GM18498 (cell line): Measurements from ENCODE around the gene DDX50.
"Not testable (repeated sequence)": the region's sequence is repeated elsewhere in the genome, so short reads cannot be mapped to it uniquely, and the experiment has no call there.

Experiments
- ATAC-seq: cut with Tn5 transposase; IDR thresholded peaks from one replicate; pipeline ENCODE4 v1.9.1; 2021; ENCODE audit warnings: mild to moderate bottlenecking, moderate library complexity; ENCODE audit not compliant: unreplicated experiment

The DDX50 gene, protein sequence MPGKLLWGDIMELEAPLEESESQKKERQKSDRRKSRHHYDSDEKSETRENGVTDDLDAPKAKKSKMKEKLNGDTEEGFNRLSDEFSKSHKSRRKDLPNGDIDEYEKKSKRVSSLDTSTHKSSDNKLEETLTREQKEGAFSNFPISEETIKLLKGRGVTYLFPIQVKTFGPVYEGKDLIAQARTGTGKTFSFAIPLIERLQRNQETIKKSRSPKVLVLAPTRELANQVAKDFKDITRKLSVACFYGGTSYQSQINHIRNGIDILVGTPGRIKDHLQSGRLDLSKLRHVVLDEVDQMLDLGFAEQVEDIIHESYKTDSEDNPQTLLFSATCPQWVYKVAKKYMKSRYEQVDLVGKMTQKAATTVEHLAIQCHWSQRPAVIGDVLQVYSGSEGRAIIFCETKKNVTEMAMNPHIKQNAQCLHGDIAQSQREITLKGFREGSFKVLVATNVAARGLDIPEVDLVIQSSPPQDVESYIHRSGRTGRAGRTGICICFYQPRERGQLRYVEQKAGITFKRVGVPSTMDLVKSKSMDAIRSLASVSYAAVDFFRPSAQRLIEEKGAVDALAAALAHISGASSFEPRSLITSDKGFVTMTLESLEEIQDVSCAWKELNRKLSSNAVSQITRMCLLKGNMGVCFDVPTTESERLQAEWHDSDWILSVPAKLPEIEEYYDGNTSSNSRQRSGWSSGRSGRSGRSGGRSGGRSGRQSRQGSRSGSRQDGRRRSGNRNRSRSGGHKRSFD

GRCh38 chr10:68901105-68901927, at the start of gene DDX50:
Gene DDX50, plus strand, starts transcription at chr10:68901315. Its CDS starts 70 bp downstream, at chr10:68901385.
- peak; percentile 98 for ATAC-seq

GRCh38 chr10:68856352-68856751, 44.8 kb upstream of the DDX50 start:
- ATAC-seq: no peak

- ATAC-seq: no peak
Measured at GRCh38 chr10:68857005-68857404, 44.1 kb upstream of the DDX50 start.

DNA sequence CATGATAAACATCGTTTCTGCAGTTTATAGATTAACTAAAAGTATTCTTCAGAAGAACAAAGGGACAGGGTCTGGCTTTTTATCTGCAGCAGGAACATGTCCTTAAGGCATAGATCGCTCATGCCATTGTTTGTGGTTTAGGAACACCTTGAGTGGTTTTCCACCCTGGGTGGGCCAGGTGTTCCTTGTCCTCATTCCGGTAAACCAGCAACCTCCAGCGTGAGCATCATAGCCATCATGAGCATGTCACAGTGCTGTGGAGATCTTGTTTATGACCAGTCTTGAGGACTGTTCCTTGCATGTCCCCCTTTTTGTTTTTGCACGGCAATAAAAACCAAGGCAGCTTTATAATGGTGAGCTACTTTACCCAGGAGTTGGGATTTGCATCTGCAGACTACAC, 39.9 kb upstream of the DDX50 start:
- no peak for ATAC-seq

DNA sequence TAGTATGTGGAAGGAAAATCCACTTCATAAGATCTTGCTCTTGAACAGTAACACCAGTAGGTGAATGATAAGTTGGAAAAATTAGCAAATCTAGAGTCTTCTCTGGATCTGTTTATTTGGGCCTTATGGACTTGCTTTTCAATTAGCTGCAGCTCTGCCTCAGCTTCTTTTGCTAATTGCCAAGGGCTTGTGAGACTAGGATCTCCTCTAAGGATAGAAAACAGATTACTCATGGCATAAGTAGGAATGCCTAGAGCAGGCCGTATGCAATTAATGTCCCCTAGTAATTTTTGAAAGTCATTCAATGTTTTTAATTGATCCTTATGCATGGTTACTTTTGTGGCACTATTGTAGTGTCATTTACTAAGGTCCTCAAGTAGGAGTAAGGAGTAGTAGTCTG, 36.5 kb upstream of the DDX50 start:
- ATAC-seq: no peak

- not testable (repeated sequence) for ATAC-seq
Measured at GRCh38 chr10:68868173-68868572, 32.9 kb upstream of the DDX50 start.

DNA sequence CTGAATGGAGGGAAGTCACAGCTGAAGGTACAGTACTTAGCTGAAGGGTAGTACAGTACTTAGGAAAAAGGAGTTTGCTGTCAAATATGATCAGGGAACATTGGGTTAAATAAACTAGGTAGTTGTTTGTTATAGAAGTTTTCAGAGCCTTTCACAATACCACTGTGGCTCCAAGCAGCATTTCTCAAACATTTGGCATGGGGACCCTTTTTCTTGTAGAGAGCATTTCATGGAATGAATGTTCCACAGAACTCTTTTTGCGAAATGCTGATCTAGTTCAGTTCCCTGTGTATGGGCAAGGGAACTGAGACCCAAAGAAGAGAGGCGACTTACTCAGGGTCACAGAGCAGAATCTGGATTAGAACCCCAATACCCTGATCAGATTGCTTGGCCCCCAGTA, 31.5 kb upstream of the DDX50 start:
- no peak for ATAC-seq

- no peak for ATAC-seq
Measured at GRCh38 chr10:68870061-68870460, 31.1 kb upstream of the DDX50 start.

DNA sequence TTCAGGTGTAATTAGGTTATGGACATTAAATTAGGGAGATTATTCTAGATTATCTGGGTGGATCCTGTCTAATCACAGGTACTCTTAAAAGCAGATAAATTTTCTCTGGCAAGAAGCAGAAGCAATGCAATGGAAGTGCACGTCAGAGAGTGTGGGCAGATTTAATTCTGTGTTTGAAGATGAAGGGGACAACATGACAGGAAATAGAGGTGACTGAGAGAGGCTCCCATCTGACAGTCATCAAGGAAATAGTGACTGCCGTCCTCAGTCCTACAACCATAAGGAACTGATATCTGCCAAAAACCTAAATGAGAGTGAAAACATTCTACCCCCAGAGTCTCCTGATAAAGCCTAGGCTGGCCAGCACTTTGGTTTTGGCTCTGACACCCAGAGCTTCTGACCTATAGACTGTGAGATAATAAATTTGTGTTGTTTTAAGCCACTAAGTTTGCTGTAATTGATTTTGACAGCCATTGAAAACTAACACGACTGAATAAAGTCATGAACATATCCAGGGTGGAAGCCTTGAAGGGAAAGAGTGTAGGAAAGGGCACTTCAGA, 30.5 kb upstream of the DDX50 start:
- no peak for ATAC-seq

DNA sequence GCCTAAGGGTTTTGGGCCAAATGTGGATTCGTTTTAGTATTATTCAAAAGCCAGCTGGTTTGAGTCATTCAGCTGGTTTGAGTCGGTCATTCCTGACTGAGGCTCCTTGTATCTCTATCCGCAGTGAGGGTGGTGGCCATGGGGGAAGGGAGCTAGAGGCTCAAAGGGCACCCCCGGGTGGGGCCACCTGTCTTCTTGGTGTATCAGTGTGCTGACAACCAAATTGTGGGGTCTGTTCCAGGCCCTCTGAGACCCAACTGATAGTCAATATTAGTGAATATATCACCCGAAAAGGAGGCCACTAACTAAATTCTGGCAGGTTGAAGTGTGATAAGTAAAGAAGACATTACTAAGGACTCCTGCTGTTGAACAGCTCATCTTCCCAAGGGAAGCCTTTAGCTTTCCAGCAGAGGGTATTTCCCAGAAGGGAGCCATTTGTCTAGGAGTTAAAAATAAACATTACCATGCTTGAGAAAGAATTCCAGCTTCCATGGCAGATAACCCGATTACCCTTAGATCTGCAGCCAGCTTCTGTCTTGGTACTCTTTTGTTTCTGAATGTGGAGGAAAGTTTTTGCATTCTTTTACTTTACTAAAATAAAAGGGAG, 29.9 kb upstream of the DDX50 start:
- no peak for ATAC-seq

DNA sequence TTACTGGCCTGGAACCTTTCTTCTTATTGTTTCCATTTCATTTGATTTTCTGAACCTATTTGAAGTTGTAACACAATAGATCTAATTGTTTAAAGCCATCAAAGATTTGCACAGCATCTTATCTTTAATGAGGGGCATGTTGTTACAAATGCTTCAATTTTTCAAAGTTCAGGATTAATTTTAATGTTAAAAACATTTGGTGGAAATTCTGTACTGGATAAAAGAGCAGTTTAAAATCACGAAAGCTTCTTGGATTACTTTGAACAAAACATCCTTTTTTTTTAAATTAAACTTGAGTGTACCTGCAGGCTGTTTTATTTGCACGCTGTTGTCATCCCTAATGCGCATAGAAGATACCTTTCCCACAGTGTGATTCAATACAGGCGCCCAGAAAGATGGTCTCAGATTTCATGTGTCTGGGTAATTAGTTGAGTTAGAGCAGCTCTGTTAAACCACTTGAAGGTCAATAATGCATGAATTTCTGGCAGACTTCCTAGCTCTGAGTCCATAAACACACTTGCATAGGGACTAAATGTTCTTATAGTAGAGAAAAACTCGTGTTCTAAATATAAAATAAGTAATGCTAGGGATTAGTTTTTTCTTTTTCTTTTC, 29.3 kb upstream of the DDX50 start:
- no peak for ATAC-seq

DNA sequence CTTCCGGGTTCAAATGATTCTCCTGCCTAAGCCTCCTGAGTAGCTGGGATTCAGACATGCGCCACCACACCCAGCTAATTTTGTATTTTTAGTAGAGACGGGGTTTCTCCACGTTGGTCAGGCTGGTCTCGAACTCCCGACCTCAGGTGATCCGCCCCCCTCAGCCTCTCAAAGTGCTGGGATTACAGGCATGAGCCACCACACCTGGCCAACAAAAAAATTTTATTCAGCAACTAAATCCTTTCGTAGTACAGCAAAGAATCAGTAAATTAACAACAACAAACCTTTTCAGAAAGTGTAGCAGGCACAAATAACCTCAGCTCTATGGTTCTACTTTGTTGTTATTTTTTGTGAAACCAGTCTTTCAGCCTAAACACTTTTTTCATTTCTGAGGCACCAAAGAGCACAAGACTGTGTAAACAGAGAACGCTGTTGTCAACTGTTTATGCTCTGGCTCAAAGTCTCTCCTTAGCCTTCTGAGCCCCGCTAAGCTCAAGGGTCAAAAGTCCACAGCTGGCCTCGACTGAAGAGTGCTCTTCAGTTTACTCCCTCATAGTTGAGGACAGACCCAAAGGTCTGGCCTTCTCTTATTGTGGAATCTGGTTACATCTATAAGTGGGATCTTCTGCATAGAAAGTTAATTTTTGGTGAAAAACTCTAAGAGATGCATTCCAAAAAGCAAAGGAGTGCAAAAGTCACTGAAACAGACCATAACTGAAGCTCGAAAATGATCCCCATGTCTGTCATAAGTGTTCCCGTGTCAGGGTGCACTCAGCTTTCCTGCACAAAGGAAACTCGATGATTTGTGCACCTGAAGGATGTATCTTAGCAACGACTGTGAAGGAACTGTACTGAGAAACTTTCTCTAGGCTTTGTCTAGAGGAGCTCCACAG, 24.6 kb upstream of the DDX50 start:
- ATAC-seq: no peak

GRCh38 chr10:68877482-68878110, 23.5 kb upstream of the DDX50 start:
- no peak for ATAC-seq

GRCh38 chr10:68878496-68878895, 22.6 kb upstream of the DDX50 start:
- no peak for ATAC-seq

DNA sequence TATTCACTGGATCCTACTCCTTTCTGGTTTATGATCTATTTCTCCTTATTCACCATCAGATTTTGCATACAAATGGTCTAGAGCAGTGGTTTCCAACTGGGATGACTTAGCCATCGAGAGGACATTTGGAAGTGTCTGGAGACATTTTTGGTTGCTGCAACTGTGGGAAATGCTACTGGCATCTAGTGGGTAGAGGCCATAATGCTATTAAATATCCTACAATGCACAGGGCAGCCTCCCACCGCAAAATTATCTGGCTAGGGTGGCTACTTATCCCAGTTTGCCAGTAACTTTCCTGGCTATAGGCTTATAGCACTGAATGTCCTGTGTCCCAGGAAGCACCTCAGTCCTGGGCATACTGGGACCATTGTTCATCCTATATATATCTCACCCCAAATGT, 21.5 kb upstream of the DDX50 start:
- ATAC-seq: no peak

- no peak for ATAC-seq
Measured at GRCh38 chr10:68880181-68880580, 20.9 kb upstream of the DDX50 start.

- no peak for ATAC-seq
Measured at GRCh38 chr10:68895041-68895440, 6.1 kb upstream of the DDX50 start.

DNA sequence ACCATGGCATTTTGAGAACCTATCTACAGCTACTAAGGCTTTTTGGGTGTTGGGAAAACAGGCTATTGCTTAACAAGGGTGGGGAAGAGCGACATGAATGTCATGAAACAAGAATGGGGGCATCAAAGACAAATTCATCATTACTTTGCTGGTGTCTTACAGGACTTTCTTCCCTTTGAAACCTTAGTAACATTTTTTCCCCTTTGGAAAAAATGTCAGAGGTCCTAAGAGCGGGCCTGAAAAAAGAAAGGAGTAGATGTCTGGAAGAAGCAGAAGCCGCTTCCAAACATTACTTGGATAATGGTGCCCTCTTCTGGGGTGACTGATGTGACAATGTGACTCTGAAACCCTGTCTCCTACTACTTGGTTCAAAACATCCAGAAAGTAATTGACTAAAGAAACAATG, 3.8 kb upstream of the DDX50 start:
- no peak for ATAC-seq
